GM12874 (cell line): ENCODE results near the gene CIPC.
A peak's percentile ranks its signal among the peaks of the same experiment; 100 is the strongest.

Source experiments
- TF ChIP-seq, protein P1 (sequence below): IDR thresholded peaks from 2 replicates; pipeline ENCODE4 v1.5.1; 2011; ENCODE audit warnings: low read depth, mild to moderate bottlenecking, control low read depth, low read length, moderate library complexity; ENCODE audit not compliant: insufficient read depth

Gene CIPC

DNA sequence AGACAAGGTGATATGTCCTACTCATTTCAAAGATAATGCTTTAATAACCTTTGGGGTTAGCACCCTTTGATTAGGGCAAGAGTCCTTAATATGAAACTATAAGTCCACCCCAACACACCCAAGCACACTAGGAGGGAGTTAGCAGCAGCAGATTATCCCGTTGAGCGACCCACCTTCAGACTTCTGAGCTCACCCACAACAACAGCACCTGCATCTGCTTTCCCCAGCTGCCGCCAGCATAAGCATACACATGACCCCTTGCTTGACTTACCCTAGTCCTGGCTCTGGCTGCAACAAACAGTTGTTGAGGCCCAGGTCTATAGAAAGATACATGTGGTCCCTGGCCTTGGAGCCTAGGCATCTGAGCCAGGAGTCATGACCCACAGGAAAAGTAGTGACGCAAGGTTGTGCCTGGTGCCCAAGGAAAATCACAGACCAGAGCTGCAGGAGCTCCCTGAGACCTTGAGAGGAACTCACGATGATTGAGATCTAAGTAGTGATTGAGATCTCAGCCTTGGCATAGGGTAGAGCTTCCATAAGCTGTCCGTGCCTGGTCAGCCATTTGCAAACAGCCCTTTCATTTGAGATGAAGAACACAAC, 24.6 kb downstream of the CIPC start:
- TF ChIP-seq, protein P1, sequence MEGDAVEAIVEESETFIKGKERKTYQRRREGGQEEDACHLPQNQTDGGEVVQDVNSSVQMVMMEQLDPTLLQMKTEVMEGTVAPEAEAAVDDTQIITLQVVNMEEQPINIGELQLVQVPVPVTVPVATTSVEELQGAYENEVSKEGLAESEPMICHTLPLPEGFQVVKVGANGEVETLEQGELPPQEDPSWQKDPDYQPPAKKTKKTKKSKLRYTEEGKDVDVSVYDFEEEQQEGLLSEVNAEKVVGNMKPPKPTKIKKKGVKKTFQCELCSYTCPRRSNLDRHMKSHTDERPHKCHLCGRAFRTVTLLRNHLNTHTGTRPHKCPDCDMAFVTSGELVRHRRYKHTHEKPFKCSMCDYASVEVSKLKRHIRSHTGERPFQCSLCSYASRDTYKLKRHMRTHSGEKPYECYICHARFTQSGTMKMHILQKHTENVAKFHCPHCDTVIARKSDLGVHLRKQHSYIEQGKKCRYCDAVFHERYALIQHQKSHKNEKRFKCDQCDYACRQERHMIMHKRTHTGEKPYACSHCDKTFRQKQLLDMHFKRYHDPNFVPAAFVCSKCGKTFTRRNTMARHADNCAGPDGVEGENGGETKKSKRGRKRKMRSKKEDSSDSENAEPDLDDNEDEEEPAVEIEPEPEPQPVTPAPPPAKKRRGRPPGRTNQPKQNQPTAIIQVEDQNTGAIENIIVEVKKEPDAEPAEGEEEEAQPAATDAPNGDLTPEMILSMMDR: no peak

DNA sequence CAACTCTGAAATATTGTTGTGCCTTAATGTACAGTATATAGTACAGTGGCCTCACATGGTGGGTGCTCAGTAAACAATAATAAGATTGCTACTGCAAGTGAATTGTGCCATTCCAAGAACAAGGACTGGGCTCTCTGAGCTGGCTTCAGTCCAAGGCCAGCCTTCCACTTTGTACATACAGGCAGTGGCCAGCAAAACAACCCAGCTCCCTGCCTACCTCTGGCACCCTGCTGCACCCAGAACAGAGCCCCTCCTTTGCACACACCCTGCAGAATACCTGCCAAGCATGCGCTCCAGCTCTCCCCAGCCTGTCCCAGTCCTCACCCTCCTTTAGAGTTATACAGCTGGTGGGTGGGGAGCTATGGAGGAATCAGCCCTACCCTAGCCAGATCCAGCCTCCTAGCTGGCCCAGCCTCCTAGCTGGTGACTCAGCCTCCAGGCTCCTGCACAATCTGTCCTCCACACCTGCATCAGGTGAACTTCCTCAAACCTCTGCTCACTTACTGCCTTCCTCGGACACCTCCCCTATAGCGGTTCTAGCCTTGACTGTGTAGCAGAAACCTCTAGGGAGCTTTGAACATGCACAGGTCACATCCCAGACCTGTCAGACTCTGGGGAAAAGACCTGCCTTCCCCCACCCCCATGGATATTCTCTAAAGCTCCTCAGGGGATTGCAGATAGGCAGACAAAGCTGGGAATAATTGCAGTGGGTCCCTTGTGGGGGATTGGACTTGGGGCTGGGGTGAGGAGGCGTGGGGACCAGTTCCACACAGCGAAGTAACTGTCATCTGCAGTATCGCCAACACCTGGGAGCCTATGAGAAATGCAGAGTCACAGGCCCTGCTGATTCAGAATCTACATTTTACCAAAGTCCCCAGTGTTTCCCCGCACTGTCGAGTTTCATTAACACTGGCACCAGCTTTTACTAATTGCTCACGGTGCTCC, 25.6 kb downstream of the CIPC start:
- TF ChIP-seq, protein P1: no peak

GRCh38 chr14:77124345-77125280, 26.6 kb downstream of the CIPC start:
- TF ChIP-seq, protein P1: peak; percentile 78

DNA sequence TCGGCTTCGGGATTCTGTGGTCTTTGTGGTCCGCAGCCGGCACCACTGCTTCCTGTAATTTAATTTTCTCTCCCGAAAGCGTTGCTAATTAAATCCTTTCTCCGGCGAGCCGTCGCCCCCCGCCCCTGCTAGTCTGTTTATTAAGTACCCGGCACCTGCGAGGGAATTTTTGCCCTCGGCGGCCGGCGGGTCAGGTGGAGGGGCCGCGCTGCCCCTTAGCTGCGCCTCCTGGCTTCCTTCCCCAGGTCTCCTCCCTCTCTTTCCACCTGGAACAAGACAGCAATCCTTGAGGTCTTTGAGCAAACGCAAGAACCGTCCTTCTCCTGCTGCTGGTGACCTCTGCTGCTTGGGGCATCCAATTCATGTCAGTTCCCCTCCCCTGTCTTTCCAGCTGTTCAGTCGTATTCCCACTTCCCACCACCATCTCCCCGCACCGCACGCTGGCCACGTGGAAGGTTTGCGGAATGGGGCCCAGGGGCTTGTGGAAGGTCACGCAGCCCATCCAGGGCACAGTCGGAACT, 27.3 kb downstream of the CIPC start:
- TF ChIP-seq, protein P1: no peak

DNA sequence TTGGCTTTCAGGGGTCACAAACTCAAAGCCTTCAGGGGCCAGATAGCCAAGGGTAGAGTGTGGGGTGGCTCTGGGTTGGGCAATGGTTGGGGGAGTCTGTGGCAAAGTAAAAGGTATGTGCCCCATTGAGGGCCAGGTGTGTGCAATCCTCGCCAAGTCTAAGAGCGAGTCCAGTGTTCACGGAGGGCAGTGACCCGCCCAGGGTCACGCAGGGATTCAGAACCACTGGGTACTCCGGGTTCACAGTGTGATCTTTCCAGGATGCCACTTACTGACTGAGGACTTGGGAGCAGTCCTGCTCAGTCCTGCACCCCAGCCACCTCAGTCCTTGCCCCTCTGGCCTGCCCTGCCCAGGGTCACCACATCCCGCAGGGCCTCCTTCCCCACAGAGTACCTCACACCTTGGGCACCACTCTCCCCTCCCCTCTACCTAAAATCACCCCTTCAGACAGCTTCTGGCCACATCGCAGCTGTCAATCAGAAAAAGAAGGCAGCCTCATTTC, 27.8 kb downstream of the CIPC start:
- TF ChIP-seq, protein P1: no peak

DNA sequence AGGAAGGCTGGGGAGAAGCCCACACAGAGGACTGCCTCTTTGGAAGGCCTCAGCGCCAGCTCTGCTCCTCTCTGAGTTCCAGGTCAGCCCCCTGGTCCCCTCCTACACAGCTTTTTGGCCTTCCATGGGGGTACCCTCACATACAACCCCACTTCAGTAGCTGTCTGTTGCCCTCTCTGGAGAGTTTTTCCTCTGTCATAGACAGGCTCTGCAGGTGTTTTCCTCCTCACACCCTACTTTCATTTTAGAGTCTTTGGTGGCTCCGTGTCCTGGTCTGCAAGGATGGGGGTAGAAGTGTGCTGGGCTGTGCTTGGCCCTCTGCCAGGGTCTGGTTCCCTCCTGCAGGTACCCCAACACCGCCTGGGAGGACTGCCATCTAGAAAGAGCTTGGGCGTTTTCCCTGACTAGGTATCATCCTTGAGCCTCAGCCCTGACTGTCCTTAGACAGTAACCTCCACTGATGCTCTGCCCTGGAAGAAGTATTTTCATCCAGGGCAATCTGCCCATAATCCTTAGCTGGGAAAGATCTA, 28.5 kb downstream of the CIPC start:
- TF ChIP-seq, protein P1: no peak
